A549 (cell line): ENCODE results near the gene AKTIP. TPM values are rescaled to one million over a fixed set of nuclear protein-coding genes. Genes with fewer than 3 reads are reported as not detected.

ENCODE experiments used
- ATAC-seq, 2 experiments: fragments of 200-7000 bp in 1 of 2; fragments of >200 bp in 1 of 2; cut with Nextera tagmentation in 1 of 2; cut with Tn5 transposase in 1 of 2; 3 replicates each; pipeline versions ENCODE4 v1.8.0 to v1.9.1; 2018 to 2020; ENCODE audit warnings: mild to moderate bottlenecking in 1 of 2, moderate library complexity in 1 of 2
- CTCF ChIA-PET: fragments of 300-600 bp; sonication (Branson Sonifier 250); formaldehyde crosslinking; extraction: SDS; loops from one replicate; lab custom pipeline; 2021; ENCODE audit warnings: antibody characterized with exemption, inconsistent platforms; lab: Yijun Ruan, JAX
- POLR2A ChIA-PET: fragments of 350-600 bp; formaldehyde crosslinking; extraction: SDS; loops from one replicate; lab custom pipeline; 2021; ENCODE audit warnings: antibody characterized with exemption, inconsistent platforms; lab: Yijun Ruan, JAX
- DNase-seq, 2 experiments: peaks; one replicate each; pipeline versions ENCODE4 v3.0.0 to v3.0.0-alpha.2; 2011 to 2016; ENCODE audit warnings: low read depth in 1 of 2, low spot score in 1 of 2
- FAIRE-seq: peaks from 2 replicates; lab custom pipeline; 2011; peaks lifted over from hg19 to GRCh38; lab: Jason Lieb, UNC
- H3K27ac ChIP-seq, 2 experiments: fragments of >200 bp; sonication (Bioruptor Twin); formaldehyde crosslinking; 3 replicates each; pipeline ENCODE4 v1.5.1; 2016 to 2017
- H3K4me1 ChIP-seq: fragments of >200 bp; sonication (Bioruptor Twin); formaldehyde crosslinking; 3 replicates; pipeline ENCODE4 v1.6.1; 2016
- H3K4me2 ChIP-seq: fragments of >200 bp; sonication (Bioruptor Twin); formaldehyde crosslinking; 3 replicates; pipeline ENCODE4 v1.6.1; 2016
- H3K4me3 ChIP-seq: fragments of >200 bp; sonication (Bioruptor Twin); formaldehyde crosslinking; 3 replicates; pipeline ENCODE4 v1.5.1; 2016
- H3K9me3 ChIP-seq: fragments of >200 bp; sonication (Bioruptor Twin); formaldehyde crosslinking; 3 replicates; pipeline ENCODE4 v1.6.1; 2016
- BHLHE40 ChIP-seq: IDR thresholded peaks from 2 replicates; pipeline ENCODE4 v1.6.1; 2012; ENCODE audit warnings: low read depth, low read length, inconsistent platforms
- CEBPB ChIP-seq, 2 experiments: fragments of >200 bp in 1 of 2; sonication (Bioruptor Twin) in 1 of 2; formaldehyde crosslinking in 1 of 2; IDR thresholded peaks; 2 replicates each; pipeline ENCODE4 v1.6.1; 2012 to 2016
- E2F6 ChIP-seq: IDR thresholded peaks from 2 replicates; pipeline ENCODE4 v1.6.1; 2012; ENCODE audit warnings: low read depth, borderline replicate concordance
- ELK1 ChIP-seq: fragments of 150-350 bp; IDR thresholded peaks from 2 replicates; pipeline ENCODE4 v1.6.1; 2014; ENCODE audit warnings: low read depth, mild to moderate bottlenecking, low read length
- EP300 ChIP-seq, 2 experiments: fragments of >200 bp; sonication (Bioruptor Twin); formaldehyde crosslinking; IDR thresholded peaks; 2 replicates in 1 of 2; 3 replicates in 1 of 2; pipeline ENCODE4 v1.6.1; 2016 to 2017
- ESRRA ChIP-seq: fragments of 150-350 bp; IDR thresholded peaks from 2 replicates; pipeline ENCODE4 v1.6.1; 2014; ENCODE audit warnings: mild to moderate bottlenecking, low read length, borderline replicate concordance
- FOSB ChIP-seq: fragments of 250-450 bp; sonication (Bioruptor Pico); IDR thresholded peaks from 2 replicates; pipeline ENCODE4 v1.5.0; 2020; ENCODE audit warnings: mild to moderate bottlenecking, moderate library complexity
- FOXS1 ChIP-seq: fragments of 250-450 bp; sonication (Bioruptor Pico); IDR thresholded peaks from 2 replicates; pipeline ENCODE4 v1.5.0; 2020; ENCODE audit warnings: mild to moderate bottlenecking, moderate library complexity
- GATA3 ChIP-seq: IDR thresholded peaks from 2 replicates; pipeline ENCODE4 v1.6.1; 2012; ENCODE audit warnings: borderline replicate concordance
- HDAC2 ChIP-seq: fragments of 200-600 bp; sonication (generic); IDR thresholded peaks from 2 replicates; pipeline ENCODE4 v1.6.1; 2016
- HOXB13 ChIP-seq: fragments of 250-450 bp; sonication (Bioruptor Pico); IDR thresholded peaks from 2 replicates; pipeline ENCODE4 v1.5.0; 2020; ENCODE audit warnings: low read depth, mild to moderate bottlenecking, moderate library complexity
- MAFK ChIP-seq: fragments of 450-650 bp; IDR thresholded peaks from 2 replicates; pipeline ENCODE4 v1.6.1; 2014; ENCODE audit not compliant: partially characterized antibody
- NFE2L2 ChIP-seq: fragments of 150-350 bp; conservative IDR thresholded peaks from 2 replicates; pipeline ENCODE4 v1.6.1; 2014; ENCODE audit warnings: low read length
- NPAS2 ChIP-seq: fragments of 250-450 bp; sonication (Bioruptor Pico); IDR thresholded peaks from 2 replicates; pipeline ENCODE4 v1.8.0; 2022; ENCODE audit warnings: mild to moderate bottlenecking, moderate library complexity, borderline replicate concordance
- PBX3 ChIP-seq: IDR thresholded peaks from 2 replicates; pipeline ENCODE4 v1.6.1; 2012
- POLR2A ChIP-seq: IDR thresholded peaks from 2 replicates; pipeline ENCODE4 v1.6.1; 2012; ENCODE audit warnings: mild to moderate bottlenecking, low read length
- RCOR1 ChIP-seq: fragments of 150-350 bp; IDR thresholded peaks from 2 replicates; pipeline ENCODE4 v1.6.1; 2014; ENCODE audit warnings: antibody characterized with exemption, low read length, low read depth
- RNF2 ChIP-seq: fragments of 200-600 bp; sonication (generic); IDR thresholded peaks from 2 replicates; pipeline ENCODE4 v1.6.1; 2016; ENCODE audit warnings: low read depth, mild to moderate bottlenecking, antibody characterized with exemption, moderate library complexity, borderline replicate concordance
- SMC3 ChIP-seq: fragments of >200 bp; sonication (Bioruptor Twin); formaldehyde crosslinking; IDR thresholded peaks from 3 replicates; pipeline ENCODE4 v1.6.1; 2018; ENCODE audit warnings: inconsistent platforms
- TP53 ChIP-seq: fragments of 250-450 bp; sonication (Bioruptor Pico); IDR thresholded peaks from 2 replicates; pipeline ENCODE4 v1.5.0; 2021; ENCODE audit warnings: mild to moderate bottlenecking, moderate library complexity
- WGBS: methylation state at CpG from one replicate; pipeline ENCODE4 v1.1.6; 2017; ENCODE audit errors: missing lambda C conversion rate; 5-methylcytosine and 5-hydroxymethylcytosine counted together
- polyA plus RNA-seq, 4 experiments: library from polyadenylated mRNA; depleted of rRNA in 3 of 4; stranded (reverse); fragments of >200 nt; fragmentation: RNase III in 1 of 4; extraction: RNeasy Plus Mini Kit Qiagen cat#74134 plus additional on column Dnase treatment in 1 of 4; gene quantifications; 2 replicates in 3 of 4; 3 replicates in 1 of 4; pipeline ENCODE4 v1.2.3, GENCODE V29; 2011 to 2017
- TF ChIP-seq, protein P1 (sequence below): fragments of >200 bp; sonication (Bioruptor Twin); formaldehyde crosslinking; IDR thresholded peaks from 2 replicates; pipeline ENCODE4 v1.6.1; 2016

The AKTIP gene
- polyA plus RNA-seq, 2 of the 4 experiments (the other 2 are of a cell fraction) = 21.0 to 48.4 TPM

DNA sequence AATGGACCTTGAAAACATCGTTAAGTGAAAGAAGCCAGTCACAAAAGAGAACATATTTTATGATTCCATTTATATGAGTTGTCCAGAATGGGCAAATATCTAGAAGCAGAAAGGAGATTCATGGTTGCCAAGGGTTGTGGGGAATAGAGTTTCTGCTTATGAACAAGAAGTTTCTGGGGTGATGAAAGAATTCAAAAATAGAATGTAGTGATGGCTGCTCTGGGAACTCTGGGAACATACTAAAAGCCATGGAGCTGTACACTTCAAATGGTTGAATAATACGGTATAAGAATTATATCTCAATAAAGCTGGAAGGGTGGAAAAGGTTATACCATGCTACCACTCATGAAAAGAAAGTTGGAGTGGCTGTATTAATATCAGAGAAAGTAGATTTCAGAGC lies 18.5 kb downstream of the AKTIP start:
- ATAC-seq (no peak), DNase-seq (no peak), FAIRE-seq (no peak)
- Histone ChIP-seq H3K4me2 (no peak overlapping the region), H3K27ac (no peak overlapping the region), H3K9me3 (0 out of 3 replicates have a peak, but pooled peaks cover 2% of the 10 kb centered on the region), H3K4me1 (no peaks in the 10 kb centered on the region), H3K4me3 (no peak overlapping the region)
- TF ChIP-seq EP300 (IDR thresholded peaks at IDR 0.05) (no peak), HDAC2 (no peak), ELK1 (no peak), ESRRA (no peak), NPAS2 (CRISPR knock-in tag) (no peak), CEBPB (IDR thresholded peaks at IDR 0.05) (no peak), PBX3 (no peak), TP53 (CRISPR knock-in tag) (no peak), GATA3 (no peak), FOXS1 (CRISPR knock-in tag) (no peak), FOSB (CRISPR knock-in tag) (no peak), NFE2L2 (no peak), RNF2 (no peak)
- TF ChIP-seq, protein P1, sequence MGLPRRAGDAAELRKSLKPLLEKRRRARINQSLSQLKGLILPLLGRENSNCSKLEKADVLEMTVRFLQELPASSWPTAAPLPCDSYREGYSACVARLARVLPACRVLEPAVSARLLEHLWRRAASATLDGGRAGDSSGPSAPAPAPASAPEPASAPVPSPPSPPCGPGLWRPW = no peak
- POLR2A ChIA-PET = no interaction called here
- CTCF ChIA-PET = no interaction called here
- 95% methylated on average over 2 of the region's 2 CpGs for WGBS

GRCh38 chr16:53482123-53482522 lies 20.9 kb downstream of the AKTIP start:
- POLR2A ChIA-PET = interaction anchor here (0.7 kb wide), 1 partner anchor 37 kb away, joined by 4 read pairs; no protein-coding TSS in a partner anchor
- WGBS = 98% methylated on average over 2 of the region's 2 CpGs
- no peak for FAIRE-seq
- Histone ChIP-seq H3K9me3 (0 out of 3 replicates have a peak, but pooled peaks cover 2% of the 10 kb centered on the region), H3K4me2 (no peak overlapping the region), H3K4me3 (no peak overlapping the region), H3K27ac (no peak overlapping the region), H3K4me1 (no peaks in the 10 kb centered on the region)
- no peak for ATAC-seq
- DNase-seq = no peak
- no peak for TF ChIP-seq FOSB (CRISPR knock-in tag)
- CTCF ChIA-PET = no interaction called here

DNA sequence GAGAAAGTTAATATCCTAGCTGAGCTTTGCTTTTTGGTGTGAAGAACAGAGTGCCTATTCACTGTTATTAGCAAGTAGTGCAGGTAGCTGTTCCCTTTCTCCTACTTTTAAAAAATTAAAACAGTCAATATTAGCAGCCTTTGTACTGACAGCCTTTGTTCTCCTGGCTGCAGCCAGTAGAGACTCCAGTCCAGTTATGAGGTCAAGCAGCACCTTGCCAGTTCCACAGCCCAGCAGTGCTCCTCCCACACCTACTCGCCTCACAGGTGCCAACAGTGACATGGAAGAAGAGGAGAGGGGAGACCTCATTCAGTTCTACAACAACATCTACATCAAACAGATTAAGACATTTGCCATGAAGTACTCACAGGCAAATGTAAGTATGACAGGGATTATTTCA lies 22.6 kb downstream of the AKTIP start:
- Histone ChIP-seq H3K4me1 (no peaks in the 10 kb centered on the region), H3K4me2 (no peak overlapping the region), H3K27ac (no peak overlapping the region), H3K4me3 (no peak overlapping the region), H3K9me3 (no peaks in the 10 kb centered on the region)
- CTCF ChIA-PET = interaction anchor here (1.2 kb wide), 1 partner anchor 10 kb away, joined by 3 read pairs; no protein-coding TSS in a partner anchor
- ATAC-seq (no peak), DNase-seq (no peak), FAIRE-seq (no peak)
- POLR2A ChIA-PET = no interaction called here
- no peak for TF ChIP-seq HOXB13
- no peak for TF ChIP-seq BHLHE40
- no peak for TF ChIP-seq SMC3
- no peak for TF ChIP-seq E2F6
- TF ChIP-seq POLR2A = no peak
- TF ChIP-seq RCOR1 = no peak
- no peak for TF ChIP-seq MAFK
- 100% methylated on average over 1 of the region's 1 CpG for WGBS
